Thyroid gland (tissue), 4 donors: Measurements from ENCODE around the gene FSTL1.

ENCODE experiments used
- CTCF ChIP-seq, 6 experiments: fragments of 200-600 bp in 3 of 6; fragments of 450-650 bp in 3 of 6; sonication (generic) in 3 of 6; IDR thresholded peaks; one replicate each; pipeline ENCODE4 v1.5.1; 2016 to 2019; ENCODE audit warnings: antibody characterized with exemption in 6 of 6, mild to moderate bottlenecking in 2 of 6, inconsistent platforms in 1 of 6, moderate library complexity in 1 of 6
- POLR2A ChIP-seq, 2 donors: fragments of 450-650 bp; IDR thresholded peaks; one replicate each; pipeline ENCODE4 v1.6.1; 2017; ENCODE audit warnings: antibody characterized with exemption in 2 of 2, mild to moderate bottlenecking in 2 of 2, moderate library complexity in 1 of 2

GRCh38 chr3:120416868-120417267, 33.9 kb downstream of the FSTL1 start:
- no peak for TF ChIP-seq CTCF (IDR thresholded peaks at IDR 0.05)
- no peak for TF ChIP-seq POLR2A (IDR thresholded peaks at IDR 0.05)
